ENCODE data around the gene GALNT1.

GALNT1 gene

GRCh38 chr18:35749701-35750100 lies 168.2 kb downstream of the GALNT1 start:
- no peaks in the 10 kb centered on the region for H3K4me1 ChIP-seq (ENCODE audit: low read depth, poor library complexity, severe bottlenecking)
- no peaks in the 10 kb centered on the region for H4K20me1 ChIP-seq (ENCODE audit: insufficient read depth)
- no peak overlapping the region for H3K4me2 ChIP-seq
- no peak overlapping the region for H3K9ac ChIP-seq
- no peak overlapping the region for H3K4me3 ChIP-seq (IDR thresholded peaks at IDR 0.05; ENCODE audit: insufficient read depth, low read depth, low read length)
- TF ChIP-seq, protein P1, sequence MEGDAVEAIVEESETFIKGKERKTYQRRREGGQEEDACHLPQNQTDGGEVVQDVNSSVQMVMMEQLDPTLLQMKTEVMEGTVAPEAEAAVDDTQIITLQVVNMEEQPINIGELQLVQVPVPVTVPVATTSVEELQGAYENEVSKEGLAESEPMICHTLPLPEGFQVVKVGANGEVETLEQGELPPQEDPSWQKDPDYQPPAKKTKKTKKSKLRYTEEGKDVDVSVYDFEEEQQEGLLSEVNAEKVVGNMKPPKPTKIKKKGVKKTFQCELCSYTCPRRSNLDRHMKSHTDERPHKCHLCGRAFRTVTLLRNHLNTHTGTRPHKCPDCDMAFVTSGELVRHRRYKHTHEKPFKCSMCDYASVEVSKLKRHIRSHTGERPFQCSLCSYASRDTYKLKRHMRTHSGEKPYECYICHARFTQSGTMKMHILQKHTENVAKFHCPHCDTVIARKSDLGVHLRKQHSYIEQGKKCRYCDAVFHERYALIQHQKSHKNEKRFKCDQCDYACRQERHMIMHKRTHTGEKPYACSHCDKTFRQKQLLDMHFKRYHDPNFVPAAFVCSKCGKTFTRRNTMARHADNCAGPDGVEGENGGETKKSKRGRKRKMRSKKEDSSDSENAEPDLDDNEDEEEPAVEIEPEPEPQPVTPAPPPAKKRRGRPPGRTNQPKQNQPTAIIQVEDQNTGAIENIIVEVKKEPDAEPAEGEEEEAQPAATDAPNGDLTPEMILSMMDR (conservative IDR thresholded peaks at IDR 0.05; ENCODE audit: low read depth, low read length), result no peak
- no peak overlapping the region for H2AFZ ChIP-seq (ENCODE audit: low read depth)
- H3K36me3 ChIP-seq (ENCODE audit: insufficient read depth), result no peaks in the 10 kb centered on the region
- no peaks in the 10 kb centered on the region for H3K79me2 ChIP-seq (ENCODE audit: insufficient read depth, low read depth)
- H3K27ac ChIP-seq, result no peak overlapping the region
- no peaks in the 10 kb centered on the region for H3K27me3 ChIP-seq (ENCODE audit: insufficient read depth, low read depth)

- TF ChIP-seq, protein P1 (conservative IDR thresholded peaks at IDR 0.05; ENCODE audit: low read depth, low read length), result no peak
- H3K36me3 ChIP-seq (ENCODE audit: insufficient read depth), result no peaks in the 10 kb centered on the region
- H3K4me1 ChIP-seq (ENCODE audit: low read depth, poor library complexity, severe bottlenecking), result no peaks in the 10 kb centered on the region
- no peak overlapping the region for H3K9ac ChIP-seq
- no peak overlapping the region for H3K4me3 ChIP-seq (IDR thresholded peaks at IDR 0.05; ENCODE audit: insufficient read depth, low read depth, low read length)
- H3K27me3 ChIP-seq (ENCODE audit: insufficient read depth, low read depth), result no peaks in the 10 kb centered on the region
- H3K79me2 ChIP-seq (ENCODE audit: insufficient read depth, low read depth), result no peaks in the 10 kb centered on the region
- H2AFZ ChIP-seq (ENCODE audit: low read depth), result no peak overlapping the region
- H3K4me2 ChIP-seq, result no peak overlapping the region
- H4K20me1 ChIP-seq (ENCODE audit: insufficient read depth), result no peaks in the 10 kb centered on the region
- H3K27ac ChIP-seq, result no peak overlapping the region
Observed at GRCh38 chr18:35750929-35751328, 169.4 kb downstream of the GALNT1 start.

DNA sequence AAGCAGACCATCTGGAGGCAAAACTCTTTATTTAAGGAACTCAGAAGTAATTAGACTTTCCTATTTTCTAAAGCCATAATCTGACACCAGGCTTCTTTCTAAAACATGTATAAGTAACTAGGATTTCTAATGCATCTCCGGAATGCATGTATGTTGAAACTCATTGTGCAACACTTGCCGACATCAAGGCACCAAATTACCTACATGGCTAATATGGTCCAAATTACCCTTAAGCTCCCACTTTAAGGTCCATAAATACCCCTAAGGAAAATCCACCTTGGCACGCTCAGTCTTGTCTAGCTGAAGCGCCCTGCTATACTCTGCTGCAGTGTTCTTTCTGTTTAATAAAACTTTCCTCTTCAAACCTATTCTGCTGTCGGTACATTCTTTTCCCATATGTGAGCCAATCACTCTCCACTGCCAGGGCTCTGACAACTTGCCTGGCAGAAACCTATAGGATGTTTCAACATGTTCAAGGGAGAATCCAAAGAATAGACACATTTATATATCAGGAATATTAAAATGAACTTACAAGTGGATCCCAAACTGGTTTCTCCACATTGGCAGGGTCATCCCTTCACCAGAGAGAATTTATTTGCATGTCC lies 171.9 kb downstream of the GALNT1 start:
- H3K4me3 ChIP-seq (IDR thresholded peaks at IDR 0.05; ENCODE audit: insufficient read depth, low read depth, low read length), result no peak overlapping the region
- TF ChIP-seq, protein P1 (conservative IDR thresholded peaks at IDR 0.05; ENCODE audit: low read depth, low read length), result no peak

GRCh38 chr18:35754464-35754863 lies 172.9 kb downstream of the GALNT1 start:
- no peak overlapping the region for H2AFZ ChIP-seq (ENCODE audit: low read depth)
- no peak overlapping the region for H3K27ac ChIP-seq
- no peaks in the 10 kb centered on the region for H3K79me2 ChIP-seq (ENCODE audit: insufficient read depth, low read depth)
- TF ChIP-seq, protein P1 (conservative IDR thresholded peaks at IDR 0.05; ENCODE audit: low read depth, low read length), result no peak
- H4K20me1 ChIP-seq (ENCODE audit: insufficient read depth), result no peaks in the 10 kb centered on the region
- H3K4me1 ChIP-seq (ENCODE audit: low read depth, poor library complexity, severe bottlenecking), result no peaks in the 10 kb centered on the region
- no peaks in the 10 kb centered on the region for H3K27me3 ChIP-seq (ENCODE audit: insufficient read depth, low read depth)
- H3K9ac ChIP-seq, result no peak overlapping the region
- H3K4me2 ChIP-seq, result no peak overlapping the region
- no peak overlapping the region for H3K4me3 ChIP-seq (IDR thresholded peaks at IDR 0.05; ENCODE audit: insufficient read depth, low read depth, low read length)
- H3K36me3 ChIP-seq (ENCODE audit: insufficient read depth), result no peaks in the 10 kb centered on the region

More for the DNA sequence above, 171.9 kb downstream of the GALNT1 start:
- no peak overlapping the region for H3K27ac ChIP-seq
- no peak overlapping the region for H3K9ac ChIP-seq
- no peaks in the 10 kb centered on the region for H4K20me1 ChIP-seq (ENCODE audit: insufficient read depth)
- no peak overlapping the region for H2AFZ ChIP-seq (ENCODE audit: low read depth)
- H3K27me3 ChIP-seq (ENCODE audit: insufficient read depth, low read depth), result no peaks in the 10 kb centered on the region
- H3K36me3 ChIP-seq (ENCODE audit: insufficient read depth), result no peaks in the 10 kb centered on the region
- H3K4me2 ChIP-seq, result no peak overlapping the region
- no peaks in the 10 kb centered on the region for H3K79me2 ChIP-seq (ENCODE audit: insufficient read depth, low read depth)
- H3K4me1 ChIP-seq (ENCODE audit: low read depth, poor library complexity, severe bottlenecking), result no peaks in the 10 kb centered on the region

Measured in KMS-11 (cell line).